Body of pancreas (tissue), 4 donors: ENCODE measurements around the gene ENO4.

Experiments used
- CTCF ChIP-seq, 7 experiments: fragments of 450-650 bp in 4 of 7; fragments of 200-600 bp in 3 of 7; sonication (generic) in 3 of 7; IDR thresholded peaks; one replicate each; pipeline ENCODE4 v1.5.1; 2016 to 2019; ENCODE audit warnings: antibody characterized with exemption in 7 of 7
- POLR2A ChIP-seq, 3 donors: fragments of 450-650 bp; IDR thresholded peaks; one replicate each; pipeline ENCODE4 v1.6.1; 2016; ENCODE audit warnings: antibody characterized with exemption in 3 of 3, mild to moderate bottlenecking in 2 of 3

DNA sequence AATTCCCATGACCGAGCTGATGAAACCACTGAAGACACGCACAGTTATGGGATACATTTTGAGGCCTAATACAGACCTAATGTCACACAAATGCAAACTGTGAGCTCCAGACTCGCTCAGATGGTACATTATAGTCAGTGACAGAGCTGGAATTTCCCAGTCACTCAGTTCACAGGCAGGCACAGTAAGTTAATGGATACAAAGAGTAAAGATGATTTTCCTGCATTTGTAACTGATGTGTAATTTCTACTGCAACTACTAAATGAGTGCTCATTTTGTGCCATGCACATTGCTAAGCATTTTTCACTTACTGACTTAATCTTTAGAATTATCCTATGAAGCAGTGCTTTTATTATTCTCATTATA lies 56.5 kb downstream of the ENO4 start:
- TF ChIP-seq CTCF (IDR thresholded peaks at IDR 0.05) (no peak), POLR2A (IDR thresholded peaks at IDR 0.05) (no peak)
